HG03045 (cell line): ENCODE data around the gene ZNHIT6.

Source experiments
- ATAC-seq: cut with Tn5 transposase; IDR thresholded peaks from one replicate; pipeline ENCODE4 v1.9.1; 2021; ENCODE audit warnings: mild to moderate bottlenecking, moderate library complexity; ENCODE audit not compliant: unreplicated experiment

The ZNHIT6 gene

DNA sequence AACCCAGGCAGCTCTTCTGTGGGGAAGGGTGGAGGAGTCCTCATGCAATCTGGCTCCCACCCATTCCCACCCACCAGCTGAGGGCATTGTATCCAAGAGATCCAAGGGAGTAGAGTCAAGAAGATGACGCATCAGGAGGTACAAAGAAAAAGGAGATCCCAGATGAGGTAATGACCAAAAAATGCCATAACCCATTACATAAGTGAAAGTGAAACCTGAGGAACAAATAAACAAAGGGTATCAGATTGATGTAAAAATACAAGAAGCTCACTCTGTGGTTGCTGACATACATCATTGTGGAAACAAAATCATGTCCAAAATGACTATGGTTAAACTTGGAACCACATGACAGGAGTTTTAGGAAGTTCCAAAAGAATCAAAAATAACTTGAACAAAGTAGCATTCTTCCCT, 85.2 kb downstream of the ZNHIT6 start:
- ATAC-seq: no peak

DNA sequence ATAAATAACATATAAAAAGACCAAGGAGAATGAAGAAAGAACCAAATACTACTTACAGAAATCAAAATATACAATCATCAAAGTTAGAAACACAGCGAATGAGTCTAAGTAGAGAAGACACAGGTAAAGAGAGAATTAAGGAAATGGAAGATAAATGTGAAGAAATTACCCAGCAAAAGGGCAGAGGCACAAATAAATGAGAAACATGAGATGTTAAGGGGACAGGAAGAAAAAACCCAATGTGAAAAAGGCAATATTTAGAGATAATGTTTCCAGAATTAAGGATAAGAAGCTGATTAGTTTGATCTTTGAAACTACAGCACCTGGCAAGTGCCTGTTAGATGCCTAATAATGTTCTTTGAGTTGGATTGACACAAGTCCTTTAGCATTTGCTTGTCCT, 86.8 kb downstream of the ZNHIT6 start:
- no peak for ATAC-seq

DNA sequence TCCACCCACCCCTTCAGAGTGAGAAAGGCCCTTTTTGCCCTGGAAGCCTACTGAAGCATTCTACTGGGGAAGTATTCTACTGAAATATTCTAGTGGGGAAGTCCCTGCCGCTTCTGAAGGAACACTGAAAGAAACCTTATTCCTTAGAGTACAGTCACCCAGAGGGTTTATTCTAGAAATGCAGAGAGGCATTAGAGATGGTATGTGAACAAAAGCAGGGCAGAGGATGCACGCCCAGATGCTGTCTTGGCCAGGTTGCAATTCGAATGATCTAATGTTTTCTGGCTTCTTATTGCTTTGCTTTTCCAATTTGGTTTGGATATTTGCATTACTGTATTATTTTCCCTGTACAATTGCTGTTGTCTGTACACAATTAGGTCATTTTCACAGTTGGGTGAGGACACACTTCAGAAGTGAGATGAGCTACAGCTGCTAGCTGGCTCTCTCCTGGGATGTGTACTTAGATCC, 90.6 kb downstream of the ZNHIT6 start:
- ATAC-seq: no peak

DNA sequence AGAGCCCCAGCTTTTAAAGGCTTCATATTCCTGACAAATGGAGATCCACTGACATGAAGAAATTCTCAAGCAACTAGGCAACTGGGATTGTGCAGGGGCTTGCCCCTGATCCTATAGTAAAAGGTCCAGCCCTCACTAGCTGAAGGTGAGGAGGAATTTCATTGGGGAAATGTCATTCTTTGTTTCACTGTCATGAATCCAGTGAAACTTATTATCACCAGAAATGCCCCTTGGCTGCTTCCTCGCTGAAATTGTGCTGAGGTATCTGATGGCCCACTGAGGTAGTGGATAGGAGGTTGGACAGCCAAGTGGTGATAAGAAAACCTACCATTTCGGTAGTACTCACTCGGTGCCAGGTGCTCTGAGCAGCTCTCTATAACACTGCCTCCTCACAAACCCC, 91.5 kb downstream of the ZNHIT6 start:
- no peak for ATAC-seq

DNA sequence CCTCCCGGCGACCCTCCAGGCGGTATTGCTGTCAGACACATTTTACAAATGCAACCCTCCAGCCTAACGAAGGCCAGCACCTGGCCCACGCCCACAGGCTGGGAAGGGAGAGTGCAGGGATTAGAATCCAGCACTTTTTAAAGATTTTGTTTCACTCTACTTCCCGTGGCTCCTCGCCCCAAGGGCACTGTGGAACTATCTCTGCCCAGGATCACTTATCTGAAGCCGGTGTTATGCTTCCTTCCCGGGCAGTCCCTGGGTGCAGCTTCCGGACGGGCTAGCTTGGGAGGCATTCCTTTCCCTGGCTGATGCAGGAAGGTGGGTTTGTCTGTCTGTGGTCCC, 91.9 kb downstream of the ZNHIT6 start:
- ATAC-seq: no peak

DNA sequence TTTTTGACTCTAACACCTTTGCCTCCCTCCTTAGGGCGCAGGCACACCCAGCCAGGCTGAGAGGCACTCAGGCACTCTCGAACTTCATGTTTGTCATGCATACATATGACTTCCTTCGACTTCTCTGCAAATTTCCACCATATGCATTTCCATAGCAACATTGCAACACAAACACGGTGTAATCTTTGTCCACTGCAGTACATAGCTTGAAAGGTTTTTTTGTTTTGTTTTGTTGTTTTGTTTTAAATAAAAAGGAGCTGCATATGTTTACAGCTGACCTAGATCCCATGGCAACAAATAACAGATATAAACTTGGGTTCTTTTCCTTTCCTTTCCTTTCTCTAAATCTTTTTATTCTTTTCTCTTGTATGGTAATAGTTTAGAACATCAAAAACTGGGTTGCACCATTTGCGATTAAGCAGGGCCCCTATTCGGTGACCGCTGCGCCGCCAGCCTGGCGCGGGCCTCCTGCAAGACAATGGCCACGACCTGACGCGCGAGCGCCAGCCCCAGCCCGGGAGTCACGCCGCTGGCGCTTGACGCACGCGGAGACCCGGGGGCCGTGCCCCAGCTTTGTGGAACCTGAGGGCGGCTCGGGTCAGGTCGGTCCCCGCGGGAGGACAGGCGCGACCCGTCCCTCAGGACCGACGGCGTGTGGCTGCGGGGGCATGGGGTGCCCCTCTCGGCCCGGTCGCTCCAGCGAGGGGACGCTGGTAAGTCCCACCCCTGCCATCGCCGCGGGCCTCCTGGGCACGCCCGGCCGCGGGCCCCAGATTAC, 92.5 kb downstream of the ZNHIT6 start:
- no peak for ATAC-seq

DNA sequence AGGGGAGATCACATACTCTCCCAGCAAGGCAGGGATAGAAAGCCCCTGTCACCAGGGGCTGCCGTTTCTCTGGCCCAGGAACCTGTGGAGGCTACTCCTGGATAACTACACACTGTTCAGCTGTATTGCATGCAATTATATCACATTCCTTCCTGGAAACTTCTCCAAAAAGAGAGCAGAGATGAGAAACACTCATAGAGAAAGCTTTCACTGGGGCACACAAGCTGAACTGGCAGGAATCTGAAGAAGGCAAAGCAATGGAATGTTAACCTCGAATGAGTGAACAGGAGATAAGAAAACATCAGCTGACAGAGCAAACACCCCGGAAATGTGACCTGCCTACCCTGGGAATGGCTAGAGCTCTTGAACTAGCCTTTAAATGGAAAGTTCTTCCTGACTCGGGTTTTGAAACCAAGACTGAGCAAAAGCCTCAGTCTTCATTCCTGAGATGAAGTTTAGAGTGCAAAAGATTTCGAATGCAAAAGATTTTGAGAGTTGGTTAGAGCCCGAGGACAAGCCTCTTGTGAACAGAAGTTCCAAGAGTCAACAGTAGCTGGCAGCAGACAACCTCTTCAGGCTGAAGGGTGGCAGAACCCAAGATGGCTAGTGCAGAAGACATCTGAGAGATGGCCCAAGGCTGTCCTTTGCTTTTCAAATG, 95.4 kb downstream of the ZNHIT6 start:
- no peak for ATAC-seq

DNA sequence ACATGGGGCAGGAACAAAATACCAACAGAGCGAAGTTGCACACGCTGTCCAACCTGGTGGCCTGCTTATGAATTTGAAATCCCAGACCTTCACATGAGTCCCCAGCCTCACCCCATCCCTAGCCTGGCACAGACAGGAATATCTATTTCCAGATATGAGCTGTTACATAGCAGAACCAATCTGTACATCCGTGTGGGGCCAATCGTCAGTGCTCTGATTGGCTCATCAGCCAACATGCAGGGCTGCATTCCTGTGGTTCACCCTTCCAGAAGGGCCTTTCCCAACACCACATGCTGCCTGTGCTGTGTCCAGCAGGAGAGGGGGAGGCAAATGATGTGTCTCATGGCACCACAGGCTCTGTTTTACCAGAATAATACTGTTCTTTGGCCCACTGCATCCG, 96.4 kb downstream of the ZNHIT6 start:
- ATAC-seq: no peak

DNA sequence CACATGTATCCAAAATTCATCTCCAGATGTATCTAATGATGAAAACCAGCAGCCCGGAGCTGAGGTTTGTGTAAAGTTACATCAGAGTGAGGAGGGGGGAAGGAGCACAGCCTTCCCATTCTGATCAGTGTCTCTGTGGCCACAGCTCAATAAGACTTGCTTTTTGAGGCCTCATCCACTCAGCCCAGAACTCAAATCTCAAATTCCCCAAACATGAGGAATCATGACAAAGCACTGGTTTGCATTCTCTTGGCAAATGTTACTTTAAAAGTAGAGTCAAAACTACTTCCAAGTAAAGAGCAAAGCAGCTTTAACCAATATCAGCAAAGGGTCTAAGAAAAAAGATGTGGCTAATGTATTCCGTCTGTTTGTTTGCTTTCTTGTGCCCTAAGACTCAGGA, 96.8 kb downstream of the ZNHIT6 start:
- ATAC-seq: no peak

DNA sequence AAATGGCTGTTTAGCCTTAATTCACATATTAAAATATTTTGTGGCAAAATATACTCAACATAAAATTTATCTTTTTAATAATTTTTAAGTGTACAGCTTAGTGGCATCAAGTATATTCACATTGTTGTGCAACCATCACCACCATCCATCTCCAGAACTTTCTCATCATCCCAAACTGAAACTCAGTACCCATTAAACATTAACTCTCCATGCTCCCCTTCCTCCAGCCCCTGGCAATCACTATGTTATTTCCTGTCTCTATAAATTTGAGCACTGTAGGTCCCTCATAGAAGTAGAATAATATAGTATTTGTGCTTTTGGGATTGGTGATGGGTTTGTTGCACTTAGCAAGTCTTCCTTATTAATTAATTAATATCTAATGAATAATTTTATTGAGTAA, 98.3 kb downstream of the ZNHIT6 start:
- no peak for ATAC-seq

DNA sequence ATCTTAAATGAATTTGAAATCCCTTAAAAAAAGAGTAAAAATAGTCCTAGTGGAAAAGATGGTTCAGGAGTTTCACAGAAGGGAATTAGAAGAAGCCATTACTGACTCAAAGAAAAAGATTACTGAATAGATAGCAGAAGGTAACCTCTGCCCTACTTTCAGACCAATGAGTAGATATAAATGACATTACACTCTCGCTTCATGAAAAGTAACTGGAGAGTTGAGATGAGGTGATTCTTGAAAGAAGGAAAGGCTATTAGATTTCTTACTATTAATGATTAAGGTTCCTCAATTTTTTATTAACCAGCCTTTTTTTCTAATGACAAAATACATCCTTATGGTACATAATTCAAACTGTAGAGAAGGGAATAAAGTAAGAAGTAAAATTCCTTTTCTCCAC, 99.4 kb downstream of the ZNHIT6 start:
- no peak for ATAC-seq

DNA sequence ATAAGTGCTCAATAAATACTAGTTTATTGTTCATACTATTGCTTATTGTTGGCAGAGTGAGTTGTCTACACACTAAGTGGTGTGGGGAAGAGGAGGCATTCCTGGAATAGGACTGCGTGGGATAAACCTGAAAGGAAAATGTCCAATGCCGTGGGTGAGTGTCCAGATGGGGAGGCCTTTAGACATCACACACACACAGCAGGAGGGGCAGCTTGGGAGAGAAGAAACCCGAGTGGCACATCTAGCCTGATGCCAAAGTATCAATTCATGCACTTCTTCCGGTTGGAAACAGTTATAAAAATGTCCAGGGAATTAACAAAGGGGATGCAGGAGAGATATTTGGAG, 100.3 kb downstream of the ZNHIT6 start:
- no peak for ATAC-seq

DNA sequence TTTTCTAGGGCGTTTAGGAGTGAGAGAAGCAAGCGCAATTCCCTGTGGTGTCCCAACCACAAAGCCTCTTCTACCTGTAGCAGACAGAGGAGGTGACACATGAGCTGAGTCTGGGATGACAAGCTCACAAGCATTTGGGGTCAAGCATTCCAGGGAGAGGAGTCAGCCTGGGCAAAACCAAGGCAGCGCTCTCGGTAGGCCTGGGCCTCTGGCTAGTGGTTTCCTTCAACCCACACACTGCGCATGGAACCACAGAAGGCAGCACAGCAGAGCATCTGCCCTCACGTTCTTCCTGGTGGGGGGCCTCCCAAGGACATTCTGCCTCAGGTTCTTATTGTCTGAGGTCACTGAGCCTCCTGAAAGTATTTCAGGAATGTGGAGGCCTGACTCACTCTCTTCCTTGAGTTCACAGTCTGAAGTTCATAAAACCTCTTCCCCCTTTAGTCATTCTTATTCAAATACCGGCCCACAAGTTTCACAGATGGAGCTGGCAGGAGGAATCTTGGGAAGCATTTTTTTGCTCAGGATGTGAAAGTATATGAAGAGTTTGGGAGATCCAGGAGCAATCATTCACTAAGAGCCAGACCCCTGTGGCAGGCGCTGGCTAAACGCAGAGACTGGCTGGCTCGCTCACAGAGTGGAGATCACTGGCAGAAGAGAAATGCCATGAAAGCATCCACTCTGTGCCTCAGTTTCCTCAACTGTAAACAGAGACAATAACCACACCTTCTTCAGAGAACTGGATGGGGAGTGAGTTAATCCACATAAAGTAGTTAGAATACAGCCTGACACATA, 100.9 kb downstream of the ZNHIT6 start:
- ATAC-seq: no peak

DNA sequence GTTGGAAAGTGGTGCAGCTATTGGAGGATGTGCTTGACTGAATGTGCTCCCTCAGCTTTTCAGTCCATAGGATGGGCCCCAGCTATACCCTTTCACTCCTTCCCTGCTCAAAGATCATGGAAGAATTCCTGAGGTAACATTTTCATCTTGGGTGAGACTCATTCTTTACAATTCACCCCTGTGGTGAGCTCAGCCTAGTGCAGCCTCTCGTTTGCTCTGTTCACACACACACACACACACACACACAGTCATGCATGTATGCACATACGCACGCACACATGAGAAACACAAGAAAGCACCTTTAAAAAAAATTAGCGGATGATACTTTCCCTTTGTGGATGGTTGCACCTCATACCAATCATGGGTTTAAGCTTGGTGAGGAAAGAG, 101.8 kb downstream of the ZNHIT6 start:
- ATAC-seq: no peak

DNA sequence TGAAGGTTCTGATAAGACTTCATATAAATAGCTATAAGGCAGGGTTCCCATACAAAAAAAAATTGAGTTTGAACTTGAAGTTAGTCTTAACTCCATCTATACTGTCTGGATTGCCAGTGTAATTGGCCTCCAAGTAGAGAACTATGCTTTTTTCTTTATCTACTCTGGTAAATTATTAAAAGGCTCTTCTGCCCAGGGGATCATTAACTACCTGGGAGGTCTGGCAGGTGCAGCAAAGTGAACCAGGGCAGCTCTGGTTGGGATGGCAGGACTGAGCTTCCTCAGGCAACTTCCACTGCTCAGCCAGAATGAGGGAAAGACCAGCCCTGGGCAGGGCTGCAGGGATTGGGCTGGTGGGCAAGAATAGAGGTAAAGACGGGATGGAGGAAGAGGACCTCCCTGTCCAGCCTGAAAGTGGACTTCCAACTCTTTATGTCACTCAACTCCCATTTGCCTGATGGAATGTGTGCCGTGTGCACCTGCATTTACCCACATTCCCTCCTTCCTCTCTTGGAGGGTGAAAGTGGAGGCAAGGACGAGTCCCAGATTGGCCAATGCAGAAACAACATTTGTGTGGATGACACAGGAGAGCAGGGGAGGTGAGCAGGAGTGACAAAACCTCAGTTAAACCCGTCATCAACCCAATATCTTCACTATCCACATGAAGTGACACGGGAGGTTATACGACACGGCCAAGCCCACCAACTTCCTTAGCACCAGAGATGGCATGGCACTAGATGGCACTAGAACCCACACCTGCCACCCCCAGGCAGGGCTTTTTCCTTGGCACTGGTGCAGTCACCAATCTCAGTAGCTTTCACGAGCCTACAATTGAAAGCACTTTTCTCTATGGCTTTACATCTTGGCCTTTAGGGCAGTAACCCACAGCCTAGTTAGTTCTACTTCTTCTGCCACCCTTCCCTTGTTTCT, 102.5 kb downstream of the ZNHIT6 start:
- no peak for ATAC-seq

DNA sequence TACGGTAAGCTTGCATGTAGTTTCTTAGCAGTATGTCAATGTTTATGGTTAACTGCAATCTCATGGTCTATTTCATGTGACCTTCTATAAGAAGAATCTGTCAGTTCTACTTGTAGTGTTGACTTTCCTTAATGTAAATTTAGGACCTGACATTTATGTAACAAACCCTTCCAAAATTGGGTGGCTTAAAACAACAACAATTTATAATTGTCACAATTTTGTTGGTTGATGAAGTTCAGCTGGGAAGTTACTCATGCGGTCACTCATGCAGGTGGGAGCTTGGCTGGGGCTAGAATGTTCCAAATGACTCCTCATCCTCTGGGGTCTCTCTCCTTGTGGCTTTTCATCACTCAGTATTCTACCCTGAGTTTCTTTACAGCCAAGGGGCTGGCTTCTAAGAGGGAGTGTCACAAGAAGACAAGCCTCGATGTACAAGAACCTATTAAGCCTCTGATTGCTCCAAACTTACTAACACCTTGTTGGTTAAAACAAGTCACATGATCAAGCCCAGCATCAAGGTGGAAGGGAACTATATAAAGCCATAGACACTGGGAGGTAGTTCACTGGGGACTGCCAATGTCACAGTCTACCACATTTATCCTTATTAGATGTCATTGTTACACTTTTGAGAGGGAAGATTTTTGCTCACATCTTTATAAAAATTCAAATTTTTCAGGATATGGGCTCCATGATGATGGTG, 103.8 kb downstream of the ZNHIT6 start:
- no peak for ATAC-seq

DNA sequence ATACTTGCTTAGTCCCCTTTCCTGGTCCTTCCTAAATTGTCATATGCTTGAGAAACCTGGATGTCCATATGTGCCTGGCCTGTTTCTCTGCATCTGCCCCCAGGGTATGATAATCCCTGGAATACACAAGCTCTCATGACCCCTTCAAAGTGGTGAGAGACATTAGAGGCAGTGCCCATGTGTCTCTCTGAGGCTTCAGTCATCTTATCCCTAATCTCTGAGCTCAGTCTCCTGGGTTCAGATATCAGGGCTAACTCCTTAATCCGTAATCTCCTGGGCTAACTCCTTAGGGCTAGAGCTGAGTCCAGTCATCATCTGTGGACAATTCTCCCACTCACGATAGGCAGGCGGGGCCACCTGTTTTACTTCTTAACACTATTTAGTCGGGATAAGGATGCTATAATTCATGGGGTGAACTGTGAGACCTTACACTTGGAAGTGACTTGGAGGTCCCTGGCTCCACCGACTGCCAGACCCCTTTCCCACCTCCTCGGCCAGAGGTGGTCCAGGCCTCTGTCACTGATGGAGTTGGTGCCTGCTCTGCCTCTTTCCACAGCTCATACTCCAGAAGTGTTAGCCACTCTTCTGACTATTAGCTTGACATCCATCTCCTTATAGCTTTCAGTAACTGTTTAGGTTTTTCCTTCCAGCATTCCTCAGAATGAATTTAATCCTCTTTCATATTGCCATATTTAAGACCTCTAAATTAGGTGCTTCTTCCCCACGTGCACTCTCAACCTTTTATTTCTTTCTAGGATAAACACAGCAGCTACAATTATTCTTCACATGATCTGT, 105.0 kb downstream of the ZNHIT6 start:
- no peak for ATAC-seq

DNA sequence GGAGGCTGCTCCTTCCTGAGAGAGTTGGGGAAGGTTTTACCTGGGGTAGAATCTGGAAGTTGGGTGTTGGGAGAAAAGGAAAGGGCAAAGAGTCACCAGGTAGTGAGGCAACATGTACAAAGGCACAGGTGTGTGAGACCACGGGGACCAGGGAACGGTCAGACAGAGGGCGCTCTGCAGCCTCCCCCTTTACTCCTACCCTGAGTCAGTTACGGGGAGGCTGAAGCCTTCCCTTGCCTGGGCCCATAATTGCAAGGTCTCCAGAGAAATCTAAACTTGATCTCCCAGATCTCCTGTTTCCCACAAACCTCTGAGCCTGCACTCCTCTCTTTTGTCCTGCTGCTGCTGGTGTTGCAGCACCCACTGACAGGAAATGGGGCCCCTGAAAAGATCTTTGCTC, 105.7 kb downstream of the ZNHIT6 start:
- no peak for ATAC-seq

DNA sequence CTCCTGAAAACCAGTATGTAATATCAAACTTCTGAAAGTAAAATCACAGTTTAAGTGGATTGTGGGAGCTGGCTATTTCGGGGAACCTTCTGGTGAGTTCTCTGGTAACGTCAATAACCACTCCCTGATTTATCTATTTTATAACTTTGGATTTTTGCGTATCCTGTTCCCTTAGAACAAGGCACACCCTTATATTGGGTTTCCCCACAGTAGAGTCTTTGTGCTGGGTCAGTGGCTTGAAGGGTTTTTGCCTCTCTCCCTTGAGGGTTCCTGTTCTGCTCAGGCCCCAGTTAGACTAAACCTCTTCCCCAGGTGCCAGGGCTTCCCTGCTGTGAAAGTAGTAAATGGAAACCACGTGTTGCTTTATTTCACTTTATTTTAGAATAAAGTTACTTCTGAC, 106.3 kb downstream of the ZNHIT6 start:
- no peak for ATAC-seq

DNA sequence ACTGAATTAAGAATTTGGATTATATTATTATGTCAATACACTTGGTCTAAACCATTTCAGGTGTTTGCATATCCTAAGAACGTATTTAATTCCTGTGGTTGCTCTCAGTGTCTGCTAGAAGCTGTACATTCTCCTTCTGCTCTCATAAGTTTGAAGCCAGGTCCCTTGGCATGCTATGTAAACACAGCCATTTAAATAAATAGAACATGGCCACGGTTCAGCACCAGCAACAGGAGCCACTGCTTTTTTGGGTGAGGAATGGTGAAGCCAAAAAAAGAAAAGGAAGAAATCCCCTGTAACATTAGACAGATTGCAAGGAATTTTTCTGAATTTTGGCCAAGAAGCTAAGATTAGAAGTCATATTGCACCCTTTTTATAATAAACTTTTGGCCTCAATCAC, 108.6 kb downstream of the ZNHIT6 start:
- no peak for ATAC-seq
